K562 (cell line): Measurements from ENCODE around the gene SLC38A10. TPM values are rescaled to one million over a fixed set of nuclear protein-coding genes. Genes with fewer than 3 reads are reported as not detected.
A peak's percentile ranks its signal among the peaks of the same experiment; 100 is the strongest.

ENCODE experiments used
- ATAC-seq: fragments of 200-7000 bp; cut with Tn5 transposase; 3 replicates; pipeline ENCODE4 v1.9.1; 2020; ENCODE audit warnings: moderate library complexity
- BruUV-seq: library from RNA; stranded (reverse); fragments of 400-500 nt; replicated peaks from 2 replicates; lab custom pipeline; 2021; lab: Mats Ljungman, UMichigan
- CTCF ChIA-PET: fragments of 300-600 bp; formaldehyde crosslinking; extraction: SDS; loops from one replicate; lab custom pipeline; 2021; ENCODE audit warnings: low intra/inter-chr PET ratio; lab: Yijun Ruan, JAX
- POLR2A ChIA-PET: fragments of 300-600, 350-650 bp; sonication (Branson Sonifier 250); formaldehyde crosslinking; extraction: SDS; loops from one replicate; lab custom pipeline; 2021; ENCODE audit warnings: antibody characterized with exemption, inconsistent platforms; lab: Yijun Ruan, JAX
- DNase-seq, 4 experiments: peaks; one replicate each; pipeline versions ENCODE4 v3.0.0 to v3.0.0-alpha.2; 2011 to 2018; ENCODE audit warnings: low spot score in 3 of 4, mixed read lengths in 3 of 4; ENCODE audit errors: extremely low read depth in 1 of 4
- FAIRE-seq: peaks from 2 replicates; lab custom pipeline; 2011; peaks lifted over from hg19 to GRCh38; lab: Jason Lieb, UNC
- H2AFZ ChIP-seq: 2 replicates; pipeline ENCODE4 v1.6.0; 2011; ENCODE audit warnings: low read depth, low read length, control low read depth, inconsistent platforms
- H3K27ac ChIP-seq: fragments of 200-600 bp; 3 replicates; pipeline ENCODE4 v1.8.0; 2011; ENCODE audit warnings: low read depth, mild to moderate bottlenecking, control low read depth, inconsistent platforms, low read length, moderate library complexity, mixed read lengths; ENCODE audit errors: extremely low read depth
- H3K27me3 ChIP-seq, 2 experiments: fragments of 300-600 bp in 1 of 2; 2 replicates in 1 of 2; 3 replicates in 1 of 2; pipeline versions ENCODE4 v1.6.0 to v1.8.0; 2011; ENCODE audit warnings: inconsistent platforms in 2 of 2, low read length in 2 of 2, mild to moderate bottlenecking in 1 of 2, mixed read lengths in 1 of 2, moderate library complexity in 1 of 2; ENCODE audit not compliant: control insufficient read depth in 2 of 2, insufficient read depth in 2 of 2
- H3K36me3 ChIP-seq: fragments of 300-600 bp; 3 replicates; pipeline ENCODE4 v1.8.0; 2011; ENCODE audit warnings: mild to moderate bottlenecking, low read length, inconsistent platforms; ENCODE audit not compliant: control insufficient read depth, insufficient read depth
- H3K4me1 ChIP-seq, 2 experiments: fragments of 200-600 bp in 1 of 2; replicated peaks in 1 of 2; 2 replicates in 1 of 2; 3 replicates in 1 of 2; pipeline versions ENCODE4 v1.5.1 to v1.8.0; 2011; ENCODE audit warnings: inconsistent platforms in 2 of 2, low read length in 2 of 2, mild to moderate bottlenecking in 1 of 2, mixed read lengths in 1 of 2, moderate library complexity in 1 of 2; ENCODE audit not compliant: control insufficient read depth in 2 of 2, insufficient read depth in 2 of 2
- H3K4me2 ChIP-seq: 2 replicates; pipeline ENCODE4 v1.6.1; 2011; ENCODE audit warnings: low read length, control low read depth, inconsistent platforms, mixed read lengths; ENCODE audit not compliant: insufficient read depth
- H3K4me3 ChIP-seq: fragments of 200-600 bp; sonication (generic), shearing (Covaris generic); 2 replicates; pipeline ENCODE4 v1.5.1; 2016; ENCODE audit warnings: control low read depth, inconsistent platforms
- H3K79me2 ChIP-seq: fragments of 200-600 bp; 3 replicates; pipeline ENCODE4 v1.8.0; 2011; ENCODE audit warnings: low read length, inconsistent platforms; ENCODE audit not compliant: control insufficient read depth, insufficient read depth
- H3K9ac ChIP-seq, 2 experiments: 2 replicates each; pipeline versions ENCODE4 v1.6.0 to v1.6.1; 2011; ENCODE audit warnings: low read depth in 2 of 2, low read length in 2 of 2, control low read depth in 1 of 2, inconsistent platforms in 1 of 2, mild to moderate bottlenecking in 1 of 2, mixed read lengths in 1 of 2; ENCODE audit not compliant: insufficient read depth in 1 of 2
- H3K9me1 ChIP-seq: one replicate; pipeline ENCODE4 v1.6.0; 2011; ENCODE audit warnings: inconsistent platforms, mild to moderate bottlenecking, low read length, moderate library complexity; ENCODE audit not compliant: control insufficient read depth, insufficient read depth
- H3K9me3 ChIP-seq: replicated peaks from 2 replicates; pipeline ENCODE4 v1.5.1; 2011; ENCODE audit warnings: low read depth, low read length, inconsistent platforms; ENCODE audit not compliant: control insufficient read depth, insufficient read depth
- H4K20me1 ChIP-seq: replicated peaks from 2 replicates; pipeline ENCODE4 v1.6.1; 2011; ENCODE audit warnings: low read length, inconsistent platforms, mixed read lengths; ENCODE audit not compliant: control insufficient read depth, insufficient read depth
- ATF1 ChIP-seq, 2 experiments: fragments of 450-650 bp in 1 of 2; IDR thresholded peaks; 2 replicates each; pipeline ENCODE4 v1.6.1; 2016; ENCODE audit warnings: missing compliant biosample characterization in 1 of 2, missing genetic modification characterization in 1 of 2
- ETS1 ChIP-seq: conservative IDR thresholded peaks from 2 replicates; pipeline ENCODE4 v1.6.1; 2011; ENCODE audit warnings: low read depth, mild to moderate bottlenecking, low read length; ENCODE audit not compliant: control insufficient read depth
- JUND ChIP-seq, 2 experiments: IDR thresholded peaks; 2 replicates in 1 of 2; 3 replicates in 1 of 2; pipeline ENCODE4 v1.6.1; 2011; ENCODE audit warnings: borderline replicate concordance in 2 of 2, low read depth in 2 of 2, low read length in 2 of 2, improper control_type of control experiment in 1 of 2, missing biosample characterization in 1 of 2, missing genetic modification characterization in 1 of 2, missing genetic modification reagents in 1 of 2
- MLLT1 ChIP-seq, 2 experiments: fragments of 450-650 bp; IDR thresholded peaks; 2 replicates each; pipeline ENCODE4 v1.6.1; 2016
- NR1H2 ChIP-seq: sonication (generic); formaldehyde crosslinking; IDR thresholded peaks from 2 replicates; pipeline ENCODE4 v1.4.0; 2020; ENCODE audit warnings: mild to moderate bottlenecking, missing genetic modification reagents
- SLC30A9 ChIP-seq: fragments of 250-450 bp; sonication (Bioruptor Pico); IDR thresholded peaks from 2 replicates; pipeline ENCODE4 v1.8.0; 2022; ENCODE audit warnings: mild to moderate bottlenecking, moderate library complexity
- STAT5A ChIP-seq: IDR thresholded peaks from 2 replicates; pipeline ENCODE4 v1.6.1; 2012; ENCODE audit warnings: low read length, inconsistent platforms, borderline replicate concordance
- TOE1 ChIP-seq, 2 experiments: fragments of 450-650 bp in 1 of 2; sonication (generic) in 1 of 2; formaldehyde crosslinking in 1 of 2; IDR thresholded peaks; 2 replicates each; pipeline versions ENCODE4 v1.7.1 to v1.8.0; 2016 to 2022; ENCODE audit warnings: borderline replicate concordance in 2 of 2, mild to moderate bottlenecking in 2 of 2, antibody characterized with exemption in 1 of 2, inconsistent platforms in 1 of 2, low read depth in 1 of 2, missing genetic modification reagents in 1 of 2, moderate library complexity in 1 of 2
- ZNF444 ChIP-seq: fragments of 250-450 bp; sonication (Bioruptor Pico); IDR thresholded peaks from 2 replicates; pipeline ENCODE4 v1.4.0; 2020; ENCODE audit warnings: mild to moderate bottlenecking, moderate library complexity
- ZNF449 ChIP-seq: fragments of 250-450 bp; sonication (Bioruptor Pico); IDR thresholded peaks from 2 replicates; pipeline ENCODE4 v1.8.0; 2022; ENCODE audit warnings: moderate library complexity, mild to moderate bottlenecking, inconsistent platforms
- ZSCAN32 ChIP-seq: fragments of 450-650 bp; formaldehyde crosslinking; IDR thresholded peaks from 2 replicates; pipeline ENCODE4 v1.4.0; 2020; ENCODE audit warnings: mild to moderate bottlenecking, moderate library complexity
- WGBS: fragments of 100-300 bp; shearing (Covaris generic); methylation state at CpG from one replicate; pipeline ENCODE4 v1.1.6; 2016; ENCODE audit warnings: low coverage, mixed read lengths; ENCODE audit not compliant: insufficient coverage; ENCODE audit errors: missing lambda C conversion rate; 5-methylcytosine and 5-hydroxymethylcytosine counted together
- in situ Hi-C: fragments of 300-500 bp; cut with MboI; formaldehyde crosslinking; loops from 4 replicates; pipeline ENCODE4 v1.15.0; 2018; ENCODE audit warnings: inconsistent platforms, mixed read lengths
- intact Hi-C: fragments of 100-400 bp; cut with micrococcal nuclease; formaldehyde crosslinking; loops from 2 replicates; pipeline ENCODE4 v1.14.2; 2022
- polyA plus RNA-seq, 8 experiments: library from polyadenylated mRNA; depleted of rRNA in 4 of 8; stranded (reverse) in 5 of 8; unstranded in 3 of 8; fragments of >200 nt; fragmentation: Nextera tagmentation in 2 of 8; fragmentation: Illumina TruSeq in 1 of 8; extraction: Ambion mirVana in 2 of 8; extraction: Trizol in 1 of 8; gene quantifications; 2 replicates each; pipeline versions ENCODE4 v1.2.1 to v1.2.3, GENCODE V29; 2011 to 2014; ENCODE audit warnings: inconsistent platforms in 1 of 8, missing spikeins in 1 of 8
- total RNA-seq, 7 experiments: library from RNA; depleted of rRNA in 6 of 7; stranded (reverse); fragments of >200 nt in 6 of 7; fragmentation: Illumina TruSeq in 2 of 7; extraction: Trizol in 2 of 7; gene quantifications; 2 replicates each; pipeline versions ENCODE4 v1.2.1 to v1.2.3, GENCODE V29; 2011 to 2021; ENCODE audit warnings: low replicate concordance in 1 of 7

Gene SLC38A10
- total and polyA plus RNA-seq, 9 of the 15 experiments (the other 6 are each of a cell fraction or from before 2014, with no cell fraction given): 0.45 to 54.2 (median 13.8) TPM

- Histone ChIP-seq H4K20me1 (no peaks in the 10 kb centered on the region), H3K27ac (no peak overlapping the region), H3K4me3 (no peak overlapping the region), H3K9ac (peak overlapping the region in 1 of 2 experiments; percentile 57; a peak in 1 of 4 replicates), H3K9me1 (no peaks in the 10 kb centered on the region), H3K9me3 (no peaks in the 10 kb centered on the region), H3K79me2 (peaks cover 64% of the 10 kb centered on the region), H3K36me3 (peaks cover 54% of the 10 kb centered on the region; the same call in 2 of the 3 replicates), H2AFZ (no peak overlapping the region), H3K4me1 (peaks cover 30 to 58% of the 10 kb centered on the region in 2 experiments), H3K27me3 (no peaks in the 10 kb centered on the region), H3K4me2 (no peak overlapping the region)
- intact Hi-C loops: no loop called here
- no TSS peak for BruUV-seq
- FAIRE-seq: no peak
- no peak for DNase-seq
- ATAC-seq: no peak
- 87% methylated on average over 8 of the region's 8 CpGs for WGBS
- in situ Hi-C loops: no loop called here
- no peak for TF ChIP-seq ZNF444 (CRISPR knock-in tag)
- TF ChIP-seq NR1H2: no peak
- TF ChIP-seq SLC30A9: no peak
- no peak for TF ChIP-seq JUND (IDR thresholded peaks at IDR 0.05; ENCODE audit: borderline replicate concordance, low read depth, low read length)
- TF ChIP-seq JUND (tag; IDR thresholded peaks at IDR 0.05; ENCODE audit: borderline replicate concordance, low read depth, low read length): no peak
- TF ChIP-seq ZSCAN32 (CRISPR knock-in tag): no peak
- no peak for TF ChIP-seq ETS1
- no peak for TF ChIP-seq TOE1 (IDR thresholded peaks at IDR 0.05; ENCODE audit: borderline replicate concordance)
- TF ChIP-seq TOE1 (CRISPR knock-in tag; IDR thresholded peaks at IDR 0.05; ENCODE audit: borderline replicate concordance, low read depth): no peak
- no peak for TF ChIP-seq ZNF449 (CRISPR knock-in tag)
- no peak for TF ChIP-seq ATF1 (CRISPR knock-in tag; IDR thresholded peaks at IDR 0.05)
- TF ChIP-seq ATF1 (tag; IDR thresholded peaks at IDR 0.05): no peak
- TF ChIP-seq MLLT1 (IDR thresholded peaks at IDR 0.05): no peak
- TF ChIP-seq STAT5A: no peak
- ChIA-PET CTCF (no interaction called here), POLR2A (interaction anchor here (0.5 to 0.7 kb wide), 2 partner anchors 21 to 29 kb away, joined by 3 read pairs; no protein-coding TSS in a partner anchor)
Measured at GRCh38 chr17:81288715-81289114, 6.4 kb downstream of the SLC38A10 start.
